MCF 10A (cell line): ENCODE measurements around the gene GRWD1. TPM values are rescaled to one million over a fixed set of nuclear protein-coding genes. Genes with fewer than 3 reads are reported as not detected.

ENCODE experiments used
- BruUV-seq: library from RNA; stranded (reverse); fragments of 400-500 nt; replicated peaks from 2 replicates; lab custom pipeline; 2021; lab: Mats Ljungman, UMichigan
- CTCF ChIA-PET: fragments of 300-600 bp; sonication (Branson Sonifier 250); formaldehyde crosslinking; extraction: SDS; loops from one replicate; lab custom pipeline; 2021; ENCODE audit warnings: antibody characterized with exemption, inconsistent platforms; lab: Yijun Ruan, JAX
- POLR2A ChIA-PET: fragments of 300-600, 350-650 bp; sonication (Branson Sonifier 250); formaldehyde crosslinking; extraction: SDS; loops from one replicate; lab custom pipeline; 2020; ENCODE audit warnings: antibody characterized with exemption, inconsistent platforms; lab: Yijun Ruan, JAX
- DNase-seq: peaks from one replicate; pipeline ENCODE4 v3.0.0-alpha.2; 2018; ENCODE audit not compliant: unreplicated experiment
- H3K27ac Mint-ChIP-seq: one replicate; pipeline ENCODE4 v1.8.0; 2022; ENCODE audit warnings: mild to moderate bottlenecking, low read depth, mixed read lengths; ENCODE audit not compliant: unreplicated experiment
- H3K27me3 Mint-ChIP-seq: one replicate; pipeline ENCODE4 v1.8.0; 2022; ENCODE audit warnings: mixed read lengths; ENCODE audit not compliant: insufficient read depth, unreplicated experiment
- H3K36me3 Mint-ChIP-seq: one replicate; pipeline ENCODE4 v1.8.0; 2022; ENCODE audit warnings: mild to moderate bottlenecking, moderate library complexity, mixed read lengths; ENCODE audit not compliant: insufficient read depth, unreplicated experiment
- H3K4me1 Mint-ChIP-seq: one replicate; pipeline ENCODE4 v1.8.0; 2022; ENCODE audit warnings: mixed read lengths; ENCODE audit not compliant: insufficient read depth, unreplicated experiment
- H3K4me3 Mint-ChIP-seq: one replicate; pipeline ENCODE4 v1.8.0; 2022; ENCODE audit warnings: mild to moderate bottlenecking, moderate library complexity, mixed read lengths; ENCODE audit not compliant: unreplicated experiment
- H3K9me3 Mint-ChIP-seq: one replicate; pipeline ENCODE4 v1.8.0; 2022; ENCODE audit warnings: mixed read lengths; ENCODE audit not compliant: unreplicated experiment
- CTCF ChIP-seq: fragments of 200-600 bp; IDR thresholded peaks from one replicate; pipeline ENCODE4 v1.8.0; 2022; ENCODE audit warnings: antibody characterized with exemption, mild to moderate bottlenecking; ENCODE audit not compliant: unreplicated experiment
- intact Hi-C: fragments of 100-400 bp; cut with micrococcal nuclease; formaldehyde crosslinking; loops from 2 replicates; pipeline ENCODE4 v1.14.1; 2022
- total RNA-seq: library from RNA; stranded (reverse); gene quantifications from 2 replicates; pipeline ENCODE4 v1.2.3, GENCODE V29; 2022

GRWD1 gene
- total RNA-seq, 1 experiment from 2014 or later: 55.8 TPM

- BruUV-seq: no TSS peak
Measured at GRCh38 chr19:48475369-48476068, 29.7 kb downstream of the GRWD1 start.

GRCh38 chr19:48476176-48476575, 30.4 kb downstream of the GRWD1 start:
- H3K27ac Mint-ChIP-seq: no peak overlapping the region
- no TSS peak for BruUV-seq

More at GRCh38 chr19:48475369-48476068, 29.7 kb downstream of the GRWD1 start:
- Mint-ChIP-seq H3K27ac (no peak overlapping the region), H3K9me3 (no peaks in the 10 kb centered on the region), H3K27me3 (no peaks in the 10 kb centered on the region), H3K36me3 (peaks cover 75% of the 10 kb centered on the region), H3K4me1 (peaks cover 5% of the 10 kb centered on the region), H3K4me3 (no peak overlapping the region)
- POLR2A ChIA-PET: interaction anchor here (1.6 kb wide), 1 partner anchor 12 kb away, joined by 5 read pairs; no protein-coding TSS in a partner anchor
- intact Hi-C loops: no loop called here
- DNase-seq: no peak
- CTCF ChIA-PET: interaction anchor here (1.8 kb wide), 1 partner anchor 12 kb away, joined by 6 read pairs; no protein-coding TSS in a partner anchor
- TF ChIP-seq CTCF: no peak

GRCh38 chr19:48477067-48477685, 31.4 kb downstream of the GRWD1 start:
- no TSS peak for BruUV-seq
- no peak for TF ChIP-seq CTCF
- CTCF ChIA-PET: interaction anchor here (1.8 kb wide), 1 partner anchor 11 kb away, joined by 6 read pairs; no protein-coding TSS in a partner anchor

More at GRCh38 chr19:48476176-48476575, 30.4 kb downstream of the GRWD1 start:
- no peaks in the 10 kb centered on the region for H3K9me3 Mint-ChIP-seq
- H3K4me3 Mint-ChIP-seq: no peak overlapping the region
- DNase-seq: no peak
- H3K27me3 Mint-ChIP-seq: no peaks in the 10 kb centered on the region
- ChIA-PET POLR2A (no interaction called here), CTCF (interaction anchor here (1.8 kb wide), 1 partner anchor 12 kb away, joined by 6 read pairs; no protein-coding TSS in a partner anchor)
- no peaks in the 10 kb centered on the region for H3K4me1 Mint-ChIP-seq
- TF ChIP-seq CTCF: no peak
- intact Hi-C loops: no loop called here
- H3K36me3 Mint-ChIP-seq: peaks cover 75% of the 10 kb centered on the region

GRCh38 chr19:48477698-48478338, 32.0 kb downstream of the GRWD1 start:
- no TSS peak for BruUV-seq
- ChIA-PET POLR2A (no interaction called here), CTCF (no interaction called here)
- no peak overlapping the region for H3K27ac Mint-ChIP-seq
- H3K36me3 Mint-ChIP-seq: peaks cover 71% of the 10 kb centered on the region
- H3K27me3 Mint-ChIP-seq: no peaks in the 10 kb centered on the region
- H3K4me1 Mint-ChIP-seq: peaks cover 6% of the 10 kb centered on the region
- H3K4me3 Mint-ChIP-seq: no peak overlapping the region
- intact Hi-C loops: no loop called here
- no peaks in the 10 kb centered on the region for H3K9me3 Mint-ChIP-seq
- TF ChIP-seq CTCF: no peak
- DNase-seq: no peak

More at GRCh38 chr19:48477067-48477685, 31.4 kb downstream of the GRWD1 start:
- peaks cover 6% of the 10 kb centered on the region for H3K4me1 Mint-ChIP-seq
- H3K27ac Mint-ChIP-seq: no peak overlapping the region
- intact Hi-C loops: no loop called here
- no peak for DNase-seq
- H3K27me3 Mint-ChIP-seq: no peaks in the 10 kb centered on the region
- H3K4me3 Mint-ChIP-seq: no peak overlapping the region
- H3K9me3 Mint-ChIP-seq: no peaks in the 10 kb centered on the region
- H3K36me3 Mint-ChIP-seq: peaks cover 77% of the 10 kb centered on the region
- POLR2A ChIA-PET: no interaction called here
